Fibroblast of mammary gland (primary cell): ENCODE results near the gene CLMN.

Experiments
- DNase-seq: peaks from one replicate; pipeline ENCODE4 v3.0.0-alpha.2; 2010; ENCODE audit warnings: low read depth
- H3K4me3 ChIP-seq: 2 replicates; pipeline ENCODE4 v1.5.1; 2011; ENCODE audit warnings: low read depth, mild to moderate bottlenecking, low read length, moderate library complexity; ENCODE audit not compliant: control insufficient read depth
- CTCF ChIP-seq: conservative IDR thresholded peaks from 2 replicates; pipeline ENCODE4 v1.5.1; 2011; ENCODE audit warnings: low read depth, low read length, inconsistent platforms; ENCODE audit not compliant: control insufficient read depth, insufficient read depth

The CLMN gene

GRCh38 chr14:95157327-95158189, 162.2 kb downstream of the CLMN start, which contains the start of gene DICER1:
TSS of gene DICER1 (minus strand) at chr14:95157529. CDS start at chr14:95133458, 24,071 bp downstream.
- peak; percentile 88 for DNase-seq
- H3K4me3 ChIP-seq, result peak within 1 kb of the TSS; percentile 74
- TF ChIP-seq CTCF, result no peak

- DNase-seq, result no peak
- H3K4me3 ChIP-seq, result peak overlapping the region; percentile 74
- no peak for TF ChIP-seq CTCF
These were observed 162.7 kb downstream of the CLMN start for GRCh38 chr14:95157048-95157326.

GRCh38 chr14:95156161-95157047, 163.3 kb downstream of the CLMN start:
- TF ChIP-seq CTCF, result no peak
- H3K4me3 ChIP-seq, result peak overlapping the region; percentile 74
- DNase-seq, result peak; percentile 33

- no peak overlapping the region for H3K4me3 ChIP-seq
- no peak for TF ChIP-seq CTCF
- DNase-seq, result no peak
These were observed 164.7 kb downstream of the CLMN start for GRCh38 chr14:95155045-95155444.

GRCh38 chr14:95153866-95154265, 165.8 kb downstream of the CLMN start:
- no peak overlapping the region for H3K4me3 ChIP-seq
- TF ChIP-seq CTCF, result no peak
- DNase-seq, result no peak

GRCh38 chr14:95151561-95151960, 168.1 kb downstream of the CLMN start:
- DNase-seq, result peak; percentile 34
- no peak for TF ChIP-seq CTCF
- no peak overlapping the region for H3K4me3 ChIP-seq
